ENCODE results near the gene LY6G5B. TPM values are rescaled to one million over a fixed set of nuclear protein-coding genes. Genes with fewer than 3 reads are reported as not detected.

Gene LY6G5B
- total RNA-seq, 6 donors from 2014 or later = 6.7 to 22.0 (median 12.3) TPM

- Histone ChIP-seq H3K4me1 (no peaks in the 10 kb centered on the region), H3K9me3 (no peaks in the 10 kb centered on the region), H3K36me3 (peaks cover 66 to 100% (median 100%) of the 10 kb centered on the region in 4 donors), H3K27ac (no peak overlapping the region), H3K4me3 (no peak overlapping the region), H3K27me3 (no peaks in the 10 kb centered on the region)
- DNase-seq (no peak), ATAC-seq (ENCODE audit: low FRiP score in 2 of 2) (peak in 1 of 2 donors; percentile 15)
- no peak for TF ChIP-seq POLR2AphosphoS5 (IDR thresholded peaks at IDR 0.05)
- TF ChIP-seq EP300 (IDR thresholded peaks at IDR 0.05) = no peak
- TF ChIP-seq CTCF (IDR thresholded peaks at IDR 0.05) = no peak
- no peak for TF ChIP-seq POLR2A (IDR thresholded peaks at IDR 0.05)
- 93 to 94% methylated on average over 25 of the region's 25 CpGs for WGBS, 2 donors
Observed at GRCh38 chr6:31630177-31630934, 39.4 kb upstream of the LY6G5B start.

- DNase-seq = peak in 1 of 2 donors; percentile 61
- no peaks in the 10 kb centered on the region for H3K4me1 ChIP-seq
- H3K4me3 ChIP-seq = no peak overlapping the region
- WGBS, 2 donors = 87 to 89% methylated on average over 3 to 16 of the region's 16 CpGs
- H3K27me3 ChIP-seq = no peaks in the 10 kb centered on the region
- H3K27ac ChIP-seq = no peak overlapping the region
- TF ChIP-seq CTCF (IDR thresholded peaks at IDR 0.05) (no peak), EP300 (IDR thresholded peaks at IDR 0.05) (no peak), POLR2A (IDR thresholded peaks at IDR 0.05) (no peak), POLR2AphosphoS5 (IDR thresholded peaks at IDR 0.05) (no peak)
- H3K36me3 ChIP-seq = peaks cover 65 to 100% (median 100%) of the 10 kb centered on the region in 4 donors
- no peak for ATAC-seq (ENCODE audit: low FRiP score in 2 of 2)
- no peaks in the 10 kb centered on the region for H3K9me3 ChIP-seq
Observed at GRCh38 chr6:31631209-31631608, 38.6 kb upstream of the LY6G5B start.

- 88 to 96% methylated on average over 24 to 28 of the region's 32 CpGs for WGBS, 2 donors
- DNase-seq (peak in 1 of 2 donors; percentile 79), ATAC-seq (ENCODE audit: low FRiP score in 2 of 2) (no peak)
- Histone ChIP-seq H3K36me3 (peaks cover 65 to 100% (median 100%) of the 10 kb centered on the region in 4 donors), H3K27me3 (no peaks in the 10 kb centered on the region), H3K4me3 (no peak overlapping the region), H3K27ac (no peak overlapping the region), H3K4me1 (no peaks in the 10 kb centered on the region), H3K9me3 (no peaks in the 10 kb centered on the region)
- TF ChIP-seq POLR2AphosphoS5 (IDR thresholded peaks at IDR 0.05) (no peak), EP300 (IDR thresholded peaks at IDR 0.05) (no peak), CTCF (IDR thresholded peaks at IDR 0.05) (no peak), POLR2A (IDR thresholded peaks at IDR 0.05) (no peak)
Observed at GRCh38 chr6:31631681-31632278, 38.0 kb upstream of the LY6G5B start.

GRCh38 chr6:31632279-31632946, 37.4 kb upstream of the LY6G5B start:
- Histone ChIP-seq H3K27ac (no peak overlapping the region), H3K9me3 (no peaks in the 10 kb centered on the region), H3K4me3 (no peak overlapping the region), H3K4me1 (no peaks in the 10 kb centered on the region), H3K27me3 (no peaks in the 10 kb centered on the region), H3K36me3 (peaks cover 65 to 100% (median 100%) of the 10 kb centered on the region in 4 donors)
- peak in 1 of 2 donors; percentile 52 for DNase-seq
- TF ChIP-seq POLR2AphosphoS5 (IDR thresholded peaks at IDR 0.05) (no peak), EP300 (IDR thresholded peaks at IDR 0.05) (no peak), CTCF (IDR thresholded peaks at IDR 0.05) (no peak), POLR2A (IDR thresholded peaks at IDR 0.05) (no peak)
- 90 to 93% methylated on average over 24 to 26 of the region's 26 CpGs for WGBS, 2 donors
- no peak for ATAC-seq (ENCODE audit: low FRiP score in 2 of 2)

All from upper lobe of left lung (tissue), 6 donors.